ENCODE results near the gene UBE2H. TPM values are rescaled to one million over a fixed set of nuclear protein-coding genes. Genes with fewer than 3 reads are reported as not detected.

Gene UBE2H
- total RNA-seq (2022; extraction: Qiagen RNA extraction; ENCODE audit: low read depth): 61.4 to 79.8 TPM (median 78.9 TPM) in 5 replicates

DNA sequence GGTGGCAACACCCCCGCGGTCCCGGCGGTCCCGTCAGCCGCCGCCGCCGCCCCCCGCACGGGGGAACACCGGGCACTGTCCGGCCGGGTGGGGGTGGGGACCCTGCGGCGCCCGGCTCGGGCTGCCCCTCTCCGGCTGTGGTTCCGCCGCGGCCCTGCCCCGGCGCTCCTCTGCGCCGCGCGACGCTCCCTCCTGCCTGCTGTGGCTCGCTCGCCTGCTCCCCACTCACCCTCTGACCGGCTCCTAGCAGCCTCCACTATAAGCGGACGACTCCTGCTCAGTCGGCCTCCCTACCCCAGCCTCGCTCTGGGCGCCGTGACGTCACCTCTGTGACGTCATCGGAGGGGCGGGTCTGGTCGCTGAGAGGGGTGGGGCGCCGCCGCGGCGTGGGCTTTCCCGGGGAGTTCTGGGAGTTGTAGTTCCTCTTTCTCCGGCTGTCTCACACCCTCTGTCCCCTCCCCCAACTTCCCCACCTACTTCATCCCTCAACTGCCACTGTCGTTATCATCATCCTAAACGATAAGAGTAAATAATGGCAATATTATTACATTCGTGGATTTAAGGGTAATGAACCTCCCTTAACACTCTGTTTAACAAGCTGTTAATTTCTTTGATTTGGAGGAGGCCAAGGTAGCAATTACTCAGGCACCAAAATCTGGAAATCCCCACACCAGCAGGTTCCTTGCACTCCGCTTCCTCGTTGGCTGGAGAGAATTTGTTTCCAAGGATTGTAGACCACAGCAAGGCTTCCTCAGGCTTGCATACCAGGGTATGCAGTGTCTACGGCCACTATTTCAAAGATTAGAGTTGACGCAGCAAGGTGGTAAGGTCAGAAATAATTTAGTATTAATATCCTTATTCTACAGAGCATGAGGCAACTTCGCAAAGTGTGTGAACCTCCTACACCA, at the start of gene UBE2H:
UBE2H (minus strand) TSS at position 308 of the 908 bp plus-strand sequence. CDS start 405 bp downstream, outside the sequence.

Other genes starting within 250 kb of the UBE2H start
- gene ZC3HC1, start 98.4 kb upstream of the UBE2H start, total RNA-seq (2022; extraction: Qiagen RNA extraction; ENCODE audit: low read depth): 26.7 to 28.4 TPM (median 27.1 TPM) in 5 replicates
- gene KLHDC10, start 117.6 kb upstream of the UBE2H start, total RNA-seq (2022; extraction: Qiagen RNA extraction; ENCODE audit: low read depth): 11.4 to 17.9 TPM (median 14.7 TPM) in 5 replicates